Activated CD4-positive, CD25-positive, alpha-beta regulatory T cell treated with anti-CD3 and anti-CD28 coated beads, Interleukin-2, amount 50 U/mL, for 72 hours (primary cell): ENCODE results near the gene DEPDC5.
"Not testable (repeated sequence)": the region's sequence is repeated elsewhere in the genome, so short reads cannot be mapped to it uniquely, and the experiment has no call there.

ENCODE experiments used
- DNase-seq: peaks from one replicate; pipeline ENCODE4 v3.0.0; 2021

Gene DEPDC5

DNA sequence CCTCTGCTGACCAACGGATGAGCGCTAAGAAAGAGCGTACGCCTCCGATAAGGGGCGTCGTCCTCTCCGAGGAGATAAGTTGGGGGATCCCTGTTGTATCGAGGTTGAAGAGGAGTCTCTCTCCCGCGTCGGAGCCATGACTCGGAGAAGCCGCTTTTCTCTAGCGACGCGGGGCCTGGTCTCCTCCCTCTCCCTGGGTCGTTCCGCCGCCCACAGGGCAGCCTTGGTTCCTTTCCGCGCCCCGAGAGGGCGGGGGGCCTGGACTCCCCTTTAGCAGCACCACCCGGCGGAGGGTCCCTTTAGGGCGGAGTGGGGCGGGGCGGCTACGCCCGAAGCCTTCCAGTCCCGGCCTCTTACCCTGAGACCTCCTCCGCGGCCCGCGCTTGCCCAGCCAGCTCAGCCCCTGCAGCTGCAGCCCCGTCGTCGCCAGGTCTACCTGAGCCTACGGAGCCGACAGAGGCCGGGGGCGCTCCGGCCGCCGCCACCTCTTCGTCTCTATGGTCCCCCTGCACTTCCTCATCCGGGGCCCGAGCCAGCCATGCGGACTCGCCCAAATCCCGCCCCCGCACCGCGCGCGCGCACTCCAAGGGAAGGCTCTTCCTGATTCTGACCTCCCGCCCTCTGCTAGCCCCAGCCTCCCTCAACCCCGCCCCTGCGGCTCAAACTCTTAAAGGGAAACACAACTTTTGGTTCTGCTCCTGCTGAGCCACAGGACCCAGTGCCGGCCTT is 4.0 kb upstream of the DEPDC5 start, which contains the start of gene PRR14L:
PRR14L (minus strand) TSS at position 497 of the 729 bp plus-strand sequence. CDS start 11,272 bp downstream, outside the sequence.
- DNase-seq: peak; percentile 100

DNA sequence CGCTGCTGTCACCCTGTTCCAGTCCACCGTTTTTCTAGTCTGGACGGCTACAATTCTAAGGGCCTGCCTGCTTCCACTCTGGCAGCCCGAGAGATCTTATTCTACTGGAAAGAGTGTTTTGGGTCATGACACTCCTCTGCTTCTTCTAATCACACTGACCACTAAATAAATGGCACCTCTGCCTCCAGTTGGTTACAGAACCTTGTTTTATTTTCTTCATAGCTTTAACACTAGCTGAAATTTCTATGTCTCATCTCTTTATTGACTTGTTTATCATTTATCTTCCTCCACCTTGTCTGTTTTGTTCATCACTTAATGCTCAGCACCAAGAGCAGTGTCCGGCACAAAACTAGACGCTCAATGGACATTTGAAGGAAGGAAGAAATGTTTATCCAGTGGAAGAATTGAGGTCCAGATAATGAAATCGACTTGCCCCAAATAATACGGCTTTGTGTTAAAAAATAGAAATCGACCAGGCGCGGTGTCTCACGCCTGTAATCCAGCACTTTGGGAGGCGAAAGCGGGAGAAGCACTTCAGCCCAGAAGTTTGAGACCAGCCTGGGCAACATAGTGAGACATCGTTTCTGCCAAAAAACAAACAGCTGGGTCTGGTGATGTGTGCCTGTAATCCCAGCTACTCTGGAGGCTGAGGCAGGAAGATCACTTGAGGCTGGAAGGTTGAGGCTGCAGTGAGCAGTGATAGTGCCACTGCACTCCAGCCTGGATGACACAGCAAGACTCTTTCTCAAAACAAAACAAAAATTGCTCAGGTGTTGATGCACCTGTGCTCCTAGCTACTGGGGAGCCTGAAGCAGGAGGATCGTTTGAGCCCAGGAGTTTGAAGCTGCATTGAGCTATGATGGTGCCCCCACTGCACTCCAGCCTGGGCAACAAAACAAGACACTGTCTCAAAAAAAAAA is 3.2 kb upstream of the DEPDC5 start:
- no peak for DNase-seq

DNA sequence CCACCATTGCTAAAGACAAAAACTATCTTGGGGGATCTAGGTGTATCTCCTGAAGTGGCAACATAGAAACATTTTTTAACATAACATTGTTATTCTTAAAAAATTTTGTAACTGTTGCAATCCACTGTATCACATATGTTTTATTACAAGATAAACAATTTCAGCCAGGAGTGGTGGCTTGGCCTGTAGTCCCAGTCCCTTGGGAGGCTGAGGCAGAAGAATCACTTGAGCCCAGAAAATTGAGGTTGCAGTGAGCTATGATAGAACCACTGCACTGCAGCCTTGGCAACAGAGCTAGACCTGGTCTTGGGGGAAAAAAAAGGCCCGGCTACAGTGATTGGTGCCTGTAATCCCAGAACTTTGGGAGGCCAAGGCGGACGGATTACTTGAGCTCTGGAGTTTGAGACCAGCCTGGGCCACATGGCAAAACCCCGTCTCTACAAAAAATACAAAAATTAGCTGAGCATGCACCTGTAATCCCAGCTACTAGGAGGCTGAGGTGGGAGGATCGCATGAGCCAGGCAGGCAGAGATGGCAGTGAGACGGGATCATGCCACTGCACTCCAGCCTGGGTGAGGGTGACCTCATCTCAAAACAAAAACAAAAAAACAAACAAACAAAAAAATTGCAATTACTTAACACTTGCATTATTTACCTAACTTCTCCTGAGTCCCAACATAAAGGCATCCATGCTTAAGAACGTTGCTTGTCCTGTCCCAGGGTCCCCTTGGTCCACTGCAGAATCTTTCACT is 1.5 kb upstream of the DEPDC5 start:
- DNase-seq: no peak

DNA sequence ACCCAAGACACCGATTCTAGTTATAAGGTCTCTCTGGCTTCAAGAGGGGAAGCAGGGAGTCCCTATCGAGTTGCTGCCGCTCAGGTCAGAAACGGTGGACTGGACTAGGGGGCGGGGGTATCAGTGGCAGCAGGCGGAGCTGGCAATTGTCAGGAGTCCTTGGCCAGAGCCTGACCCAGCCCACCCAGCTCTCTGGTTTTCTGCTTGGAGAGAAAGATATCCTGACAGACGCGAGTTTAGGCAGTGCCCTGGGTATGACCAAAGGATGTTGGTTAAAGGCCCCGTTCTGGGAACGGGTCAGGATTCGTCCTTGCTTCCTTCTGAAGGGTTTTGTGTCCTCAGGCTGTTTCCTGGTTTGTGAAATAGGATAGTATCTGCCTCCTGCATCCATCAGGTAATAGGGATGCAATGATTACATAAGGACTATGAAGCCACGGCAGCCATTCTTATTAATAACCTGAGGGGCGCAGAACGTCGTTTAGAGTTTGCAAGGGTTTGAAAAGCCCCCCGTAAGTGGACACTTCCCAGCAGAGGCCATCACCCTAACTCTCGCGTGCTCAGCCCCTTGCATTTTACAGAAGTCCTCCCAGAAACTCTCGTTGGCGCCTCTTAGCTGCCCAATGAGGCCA is 700 bp upstream of the DEPDC5 start:
- DNase-seq: peak; percentile 36

DNA sequence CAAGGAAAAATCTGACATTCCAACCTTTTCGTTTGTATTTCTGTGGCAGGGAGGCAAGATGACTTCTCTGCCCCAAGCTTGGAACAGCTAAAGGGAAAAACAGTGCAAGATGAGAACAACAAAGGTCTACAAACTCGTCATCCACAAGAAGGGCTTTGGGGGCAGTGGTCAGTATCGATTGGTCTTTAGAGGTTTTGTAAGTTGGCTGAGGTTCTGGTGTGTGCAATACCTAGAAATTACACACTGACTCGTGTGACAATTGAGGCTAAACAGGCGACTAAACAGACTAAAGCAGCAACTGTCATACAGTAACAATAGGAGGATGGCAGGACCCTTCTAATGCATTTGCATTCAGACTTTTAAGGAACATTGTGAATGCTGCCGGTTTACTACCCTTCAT is 994 bp downstream of the DEPDC5 start:
- DNase-seq: no peak

DNA sequence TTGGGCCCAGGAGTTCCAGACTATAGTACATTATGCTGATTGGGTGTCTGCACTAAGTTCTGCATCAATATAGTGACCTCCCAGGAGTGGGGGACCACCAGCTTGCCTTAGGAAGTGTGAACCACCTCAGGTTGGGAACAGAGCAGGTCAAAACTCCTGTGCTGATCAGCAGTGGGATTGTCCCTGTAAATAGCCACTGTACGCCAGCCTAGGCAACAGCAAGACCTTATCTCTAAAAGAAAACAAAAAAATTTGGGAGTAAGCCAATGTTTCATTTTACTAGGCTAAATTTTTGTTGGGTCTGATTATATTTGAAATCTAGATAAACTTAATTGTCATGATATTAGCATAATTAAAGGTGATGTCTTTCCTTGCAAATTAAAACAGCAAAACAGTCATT is 3.4 kb downstream of the DEPDC5 start:
- no peak for DNase-seq

DNA sequence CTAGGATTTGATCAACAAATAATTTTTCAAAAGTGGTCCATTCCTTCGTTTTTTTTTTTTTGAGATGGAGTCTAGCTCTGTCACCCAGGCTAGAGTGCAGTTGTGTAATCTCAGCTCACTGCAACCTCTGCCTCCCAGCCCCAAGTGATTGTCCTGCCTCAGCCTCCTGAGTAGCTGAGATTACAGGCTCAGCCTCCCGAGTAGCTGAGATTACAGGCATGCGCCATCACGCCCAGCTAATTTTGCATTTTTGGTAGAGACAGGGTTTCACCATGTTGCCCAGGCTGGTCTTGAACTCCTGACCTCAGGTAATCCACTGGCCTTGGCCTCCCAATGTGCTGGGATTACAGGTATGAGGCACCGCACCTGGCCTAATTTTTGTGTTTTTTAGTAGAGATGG is 5.0 kb downstream of the DEPDC5 start:
- DNase-seq: not testable (repeated sequence)

DNA sequence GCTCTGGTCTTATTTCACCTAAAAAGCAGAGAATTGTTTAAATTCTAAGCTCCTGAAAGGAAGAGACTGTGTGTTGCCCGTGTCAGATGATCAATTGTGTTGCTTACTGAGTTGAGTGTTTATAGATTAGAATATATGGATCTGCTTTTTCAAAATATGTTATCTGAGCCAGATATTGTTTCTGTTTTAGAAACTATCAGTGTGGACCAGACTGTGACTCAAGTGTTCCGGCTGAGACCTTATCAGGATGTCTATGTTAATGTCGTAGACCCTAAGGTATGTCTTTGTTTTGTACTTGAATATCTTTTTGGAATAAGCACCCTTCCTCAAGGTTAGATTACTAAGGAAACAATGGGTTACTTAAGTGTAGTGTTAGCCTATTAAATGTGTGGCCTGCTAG is 11.0 kb downstream of the DEPDC5 start:
- DNase-seq: no peak

DNA sequence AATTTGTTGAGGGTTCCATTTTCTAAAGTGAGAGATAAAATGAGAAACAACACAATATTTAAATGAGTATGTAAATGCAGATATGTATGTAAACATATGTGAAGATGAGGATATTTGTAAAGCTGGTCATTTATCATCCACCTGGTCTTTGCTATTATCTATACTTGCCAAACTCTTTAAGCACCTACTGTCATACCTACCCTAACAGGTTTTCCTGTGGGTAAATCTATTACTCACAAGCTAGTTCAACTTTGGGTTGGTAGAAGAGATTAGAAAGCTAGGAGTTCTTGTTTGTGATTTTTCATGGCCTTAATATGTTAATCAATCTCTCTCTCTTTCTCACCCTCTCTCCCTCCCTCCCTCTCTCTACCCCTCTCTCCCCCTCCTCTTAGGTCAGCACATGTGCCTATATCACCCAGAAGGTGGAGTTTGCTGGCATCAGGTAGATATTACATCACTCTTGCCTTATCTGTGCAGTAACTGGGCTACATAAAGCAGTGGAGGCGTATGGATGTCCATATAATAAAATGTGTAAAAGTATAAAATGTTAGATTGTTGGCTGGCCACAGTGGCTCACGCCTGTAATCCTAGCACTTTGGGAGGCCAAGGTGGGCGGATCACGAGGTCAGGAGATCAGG is 14.7 kb downstream of the DEPDC5 start:
- no peak for DNase-seq

DNA sequence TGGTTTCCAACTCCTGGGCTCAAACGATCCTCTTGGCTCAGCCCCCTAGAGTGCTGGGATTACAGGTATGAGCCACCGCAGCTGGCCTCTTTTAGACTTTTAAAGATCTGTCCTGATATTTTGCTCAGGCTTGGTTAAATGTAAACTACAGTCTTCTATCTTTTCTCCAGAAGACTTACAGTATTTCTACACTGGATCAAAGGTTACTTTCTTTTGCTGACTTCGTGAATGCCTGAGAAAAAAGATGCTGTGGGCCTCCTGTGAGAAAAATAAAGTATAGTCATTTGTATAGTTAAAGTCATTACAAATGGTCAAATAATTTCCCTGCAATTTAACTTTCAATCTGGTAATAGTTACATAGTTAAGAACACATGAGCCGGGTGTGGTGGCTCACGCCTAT is 19.6 kb downstream of the DEPDC5 start:
- no peak for DNase-seq

DNA sequence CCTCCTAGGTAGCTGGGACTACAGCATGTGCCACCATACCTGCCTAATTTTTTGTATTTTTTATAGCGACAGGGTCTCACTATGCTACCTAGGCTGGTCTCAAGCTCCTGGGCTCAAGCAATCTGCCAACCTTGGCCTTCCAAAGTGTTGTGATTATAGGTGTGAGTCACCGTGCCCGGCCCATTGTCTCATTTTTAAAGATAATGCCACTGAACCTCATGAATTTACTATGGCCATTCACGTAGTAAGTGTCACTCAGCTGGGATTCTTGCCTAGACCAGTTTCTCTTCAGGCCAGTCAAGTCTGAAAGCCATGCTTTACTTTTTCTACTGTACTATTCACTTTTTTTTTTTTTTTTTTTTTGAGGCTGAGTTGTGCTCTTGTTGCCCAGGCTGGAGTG is 22.4 kb downstream of the DEPDC5 start:
- DNase-seq: no peak

DNA sequence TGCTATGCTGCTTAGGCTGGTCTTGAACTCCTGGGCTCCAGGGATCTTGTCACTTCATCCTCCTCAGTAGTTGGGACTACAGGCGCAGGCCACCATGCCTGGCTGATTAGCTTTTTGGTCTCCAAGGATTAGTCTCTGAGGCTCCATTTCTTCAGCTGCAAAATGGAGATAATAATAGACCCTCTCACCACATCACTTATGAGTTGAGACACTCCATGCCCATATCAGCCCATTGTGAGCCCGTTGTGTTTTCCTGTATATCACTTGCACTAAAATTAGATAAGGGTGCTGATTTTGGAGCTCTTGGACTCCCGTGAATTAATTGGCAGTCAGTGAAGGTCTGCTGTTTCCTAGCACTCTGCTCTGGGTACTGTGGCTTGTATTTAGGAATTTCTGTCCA is 36.0 kb downstream of the DEPDC5 start:
- no peak for DNase-seq

DNA sequence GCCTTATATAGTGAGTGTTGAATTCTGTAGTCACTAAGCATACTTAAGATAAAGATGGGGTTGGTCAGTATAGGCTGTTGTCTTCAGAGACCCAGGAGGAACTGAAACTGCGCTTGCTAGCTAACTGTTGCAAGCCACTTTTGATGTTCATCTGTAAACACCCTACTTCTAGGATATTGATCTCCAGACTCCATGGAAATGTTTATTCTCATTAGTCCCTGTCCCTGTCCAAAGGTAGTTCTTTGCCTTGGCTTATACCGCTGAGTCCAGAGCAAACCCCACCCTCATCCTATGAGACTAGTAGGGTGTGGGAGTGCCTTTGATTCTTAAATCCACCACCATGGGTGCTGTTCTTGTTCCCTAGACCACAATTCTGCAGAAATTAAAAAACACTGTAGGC is 36.4 kb downstream of the DEPDC5 start:
- DNase-seq: no peak

DNA sequence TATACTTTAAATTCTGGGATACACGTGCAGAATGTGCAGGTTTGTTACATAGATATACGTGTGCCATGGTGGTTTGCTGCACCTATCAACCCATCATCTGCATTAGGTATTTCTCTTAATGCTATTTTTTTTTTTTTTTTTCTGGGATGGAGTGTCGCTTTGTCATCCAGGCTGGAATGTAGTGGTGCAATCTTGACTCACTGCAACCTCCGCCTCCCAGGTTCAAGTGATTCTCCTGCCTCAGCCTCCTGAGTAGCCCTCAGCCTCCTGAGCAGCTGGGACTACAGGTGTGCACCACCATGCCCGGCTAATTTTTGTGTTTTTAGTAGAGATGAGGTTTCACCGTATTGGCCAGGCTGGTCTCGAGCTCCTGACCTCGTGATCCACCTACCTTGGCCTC is 45.5 kb downstream of the DEPDC5 start:
- DNase-seq: not testable (repeated sequence)

DNA sequence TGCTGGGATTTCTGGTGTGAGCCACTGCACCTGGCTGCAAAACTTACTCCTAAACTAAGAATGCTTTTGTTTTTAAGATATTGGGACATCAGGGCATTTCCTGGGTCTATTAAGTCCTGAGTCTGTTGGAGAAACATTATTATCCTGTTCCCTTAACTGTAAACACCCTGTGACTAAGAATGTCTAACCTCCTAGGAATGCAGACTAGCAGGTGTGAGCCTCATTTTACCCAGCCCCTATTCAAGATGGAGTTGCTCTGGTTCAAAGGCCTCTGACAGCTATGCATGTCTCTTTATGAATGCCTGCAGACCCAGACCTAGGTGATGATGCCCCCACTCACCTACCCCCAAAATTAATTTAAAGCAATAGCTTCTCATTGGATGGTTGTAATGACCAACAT is 46.2 kb downstream of the DEPDC5 start:
- DNase-seq: no peak

DNA sequence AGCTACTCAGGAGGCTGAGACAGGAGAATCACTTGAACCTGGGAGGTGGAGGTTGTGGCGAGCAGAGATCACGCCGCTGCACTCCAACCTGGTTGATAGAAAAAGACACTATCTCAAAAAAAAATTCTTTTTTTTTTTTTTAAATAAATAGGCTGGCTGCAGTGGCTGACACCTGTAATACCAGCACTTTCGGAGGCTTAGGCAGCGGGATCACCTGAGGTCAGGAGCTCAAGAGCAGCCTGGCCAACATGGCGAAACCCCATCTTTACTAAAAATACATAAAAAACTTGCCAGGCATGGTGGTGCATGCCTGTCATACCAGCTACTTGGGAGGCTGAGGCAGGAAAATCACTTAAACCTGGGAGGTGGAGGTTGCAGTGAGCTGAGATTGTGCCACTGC is 47.0 kb downstream of the DEPDC5 start:
- not testable (repeated sequence) for DNase-seq

DNA sequence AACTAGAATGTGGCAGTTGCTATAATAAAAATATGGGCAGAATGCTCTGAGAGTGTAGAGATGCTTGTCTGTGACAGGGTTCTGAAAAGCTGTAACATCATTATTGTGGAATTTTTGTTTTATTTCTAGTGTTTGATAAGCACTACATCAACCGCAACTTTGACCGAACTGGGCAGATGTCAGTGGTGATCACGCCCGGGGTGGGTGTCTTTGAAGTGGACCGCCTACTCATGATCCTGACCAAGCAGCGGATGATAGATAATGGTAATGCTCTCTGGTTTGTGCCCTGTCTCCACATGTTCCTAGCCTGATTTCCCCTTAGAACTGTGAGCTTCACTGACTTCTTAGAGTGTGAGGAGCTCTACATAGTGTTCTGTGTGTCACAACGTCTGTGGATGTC is 48.8 kb downstream of the DEPDC5 start:
- DNase-seq: no peak

DNA sequence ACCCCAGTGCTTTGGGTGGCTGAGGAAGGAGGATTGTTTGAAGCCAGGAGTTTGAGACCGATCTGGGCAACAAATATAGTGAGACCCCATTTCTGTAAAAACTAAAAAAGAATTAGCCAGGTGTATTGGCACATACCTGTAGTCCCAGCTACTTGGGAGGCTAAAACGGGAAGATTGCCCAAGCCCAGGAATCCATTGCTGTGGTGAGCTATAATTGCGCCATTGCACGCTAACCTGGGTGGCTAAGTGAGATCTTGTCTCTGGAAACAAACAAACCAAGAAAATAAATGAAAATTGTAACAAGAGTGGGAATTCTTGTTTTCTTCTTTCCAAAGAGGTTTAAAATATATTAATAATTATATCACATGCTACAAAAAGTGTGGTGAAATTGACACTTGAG is 52.9 kb downstream of the DEPDC5 start:
- DNase-seq: no peak

DNA sequence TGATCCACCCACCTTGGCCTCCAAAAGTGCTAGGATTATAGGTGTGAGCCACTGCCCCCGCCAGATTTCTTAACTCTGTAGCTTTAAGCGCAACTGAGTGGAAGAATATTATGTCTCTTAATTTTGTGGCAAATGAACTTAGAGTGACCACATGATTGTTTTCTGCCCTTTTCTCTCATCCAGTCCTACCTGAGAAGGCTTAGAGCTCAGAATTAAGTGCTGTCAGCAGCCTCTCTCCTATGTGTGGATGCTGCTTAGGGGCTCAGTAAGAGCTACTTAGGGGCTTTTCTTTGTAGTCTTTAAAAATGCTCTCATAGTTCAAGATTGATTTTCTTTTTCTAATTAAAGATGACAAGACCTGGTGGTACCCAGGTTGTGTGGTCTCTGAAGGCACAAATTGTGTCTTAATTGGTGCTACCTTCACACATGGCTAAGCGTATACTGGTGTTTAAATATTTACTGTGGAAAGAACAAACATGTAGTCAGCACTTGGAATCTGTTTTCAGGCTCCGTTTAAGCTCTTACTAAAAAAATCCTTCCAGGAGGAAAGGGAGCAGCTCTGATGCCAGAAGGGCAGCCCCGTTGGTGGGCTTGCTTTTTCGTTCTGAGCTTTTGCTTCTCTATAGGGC is 59.3 kb downstream of the DEPDC5 start:
- no peak for DNase-seq

DNA sequence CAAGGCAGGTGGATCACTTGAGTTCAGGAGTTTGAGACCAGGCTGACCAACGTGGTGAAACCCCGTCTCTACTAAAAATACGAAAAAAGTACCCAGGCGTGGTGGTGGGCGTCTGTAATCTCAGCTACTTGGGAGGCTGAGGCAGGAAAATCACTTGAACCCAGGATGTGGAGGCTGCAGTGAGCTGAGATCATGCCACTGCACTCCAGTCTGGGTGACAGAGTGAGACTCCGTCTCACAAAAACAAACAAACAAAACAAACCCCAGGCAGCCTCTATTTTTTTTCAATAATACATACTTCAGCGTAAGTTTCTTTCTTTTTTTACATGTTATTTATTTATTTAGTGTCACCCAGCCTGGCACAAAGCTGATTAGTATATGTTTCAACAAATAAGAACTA is 60.1 kb downstream of the DEPDC5 start:
- DNase-seq: not testable (repeated sequence)

DNA sequence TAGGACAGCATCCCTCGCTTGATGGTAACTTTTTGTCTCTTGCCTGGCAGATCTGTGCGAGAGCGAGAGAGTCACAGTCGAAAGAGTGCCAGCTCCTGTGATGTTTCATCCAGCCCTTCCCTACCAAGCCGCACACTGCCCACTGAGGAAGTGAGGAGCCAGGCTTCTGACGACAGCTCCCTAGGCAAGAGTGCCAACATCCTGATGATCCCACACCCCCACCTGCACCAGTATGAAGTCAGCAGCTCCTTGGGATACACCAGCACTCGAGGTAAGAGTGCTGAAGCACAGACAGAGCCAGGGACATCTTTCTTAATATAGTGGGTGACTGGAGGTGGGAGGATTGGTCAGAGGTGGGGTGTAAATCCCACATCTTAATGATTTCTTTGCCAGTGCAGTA is 61.1 kb downstream of the DEPDC5 start:
- no peak for DNase-seq

DNA sequence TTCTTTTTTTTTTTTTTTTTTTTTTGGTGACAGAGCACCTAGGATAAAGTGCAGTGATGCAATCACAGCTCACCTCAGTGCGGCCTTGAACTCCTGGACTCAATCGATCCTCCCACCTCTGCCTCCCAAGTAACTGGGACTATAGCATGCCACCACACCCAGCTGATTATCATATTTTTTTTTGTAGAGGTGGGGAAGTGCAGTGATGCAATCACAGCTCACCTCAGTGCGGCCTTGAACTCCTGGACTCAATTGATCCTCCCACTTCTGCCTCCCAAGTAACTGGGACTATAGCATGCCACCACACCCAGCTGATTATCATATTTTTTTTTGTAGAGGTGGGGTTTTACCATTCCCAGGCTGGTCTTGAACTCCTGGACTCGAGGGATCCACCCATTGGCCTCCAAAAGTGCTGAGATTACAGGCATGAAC is 61.6 kb downstream of the DEPDC5 start:
- DNase-seq: not testable (repeated sequence)
